ENCODE results near the gene HDAC4. TPM values are rescaled to one million over a fixed set of nuclear protein-coding genes. Genes with fewer than 3 reads are reported as not detected.

Gene HDAC4
- total RNA-seq, 1 experiment from 2014 or later, result 32.0 TPM

- Histone ChIP-seq H3K27me3 (ENCODE audit: insufficient read depth, low read length) (no peaks in the 10 kb centered on the region), H3K4me2 (ENCODE audit: insufficient read depth, insufficient read length, low read length) (no peak overlapping the region), H3K4me1 (ENCODE audit: insufficient read depth, low read length) (no peaks in the 10 kb centered on the region), H3K9me3 (ENCODE audit: control insufficient read depth, low read depth, low read length) (no peaks in the 10 kb centered on the region), H4K20me1 (ENCODE audit: control insufficient read depth, insufficient read depth, insufficient read length) (no peaks in the 10 kb centered on the region), H3K4ac (ENCODE audit: low read depth, low read length) (no peak overlapping the region), H3K79me1 (ENCODE audit: insufficient read depth, low read depth, low read length, poor library complexity, severe bottlenecking) (no peaks in the 10 kb centered on the region), H2BK120ac (ENCODE audit: low read depth, low read length, poor library complexity, severe bottlenecking) (no peak overlapping the region), H2BK5ac (ENCODE audit: insufficient read length, low read length) (no peak overlapping the region), H3K14ac (ENCODE audit: insufficient read depth, low read length) (no peak overlapping the region), H3K18ac (ENCODE audit: insufficient read length, low read depth, low read length) (no peak overlapping the region), H4K8ac (replicated peaks; ENCODE audit: insufficient read length, low read depth, low read length) (no peak overlapping the region), H2BK20ac (ENCODE audit: low read depth, low read length, poor library complexity, severe bottlenecking) (no peak overlapping the region), H2BK15ac (ENCODE audit: low read depth, low read length) (no peak overlapping the region), H4K91ac (ENCODE audit: insufficient read length, low read depth, low read length) (no peak overlapping the region), H3K23ac (ENCODE audit: insufficient read length, low read depth, low read length) (no peak overlapping the region), H3T11ph (ENCODE audit: low read length) (no peak overlapping the region), H3K79me2 (ENCODE audit: insufficient read depth, low read length) (no peaks in the 10 kb centered on the region), H2AK5ac (ENCODE audit: insufficient read length, low read length) (no peak overlapping the region), H3K56ac (ENCODE audit: insufficient read length, low read depth, low read length) (no peak overlapping the region), H2BK12ac (ENCODE audit: insufficient read length, low read depth, low read length) (no peak overlapping the region), H3K9ac (ENCODE audit: extremely low read depth, insufficient read length, low read length) (no peak overlapping the region), H3K27ac (ENCODE audit: insufficient read length, low read depth, low read length) (no peak overlapping the region), H4K5ac (ENCODE audit: insufficient read length, low read depth, low read length) (no peak overlapping the region), H2AFZ (ENCODE audit: low read length) (no peak overlapping the region), H3K23me2 (ENCODE audit: insufficient read length, low read depth, low read length, poor library complexity, severe bottlenecking) (no peaks in the 10 kb centered on the region)
- H3K9me3 Mint-ChIP-seq, result no peaks in the 10 kb centered on the region
- DNase-seq, result no peak
- no peak for TF ChIP-seq CTCF (conservative IDR thresholded peaks at IDR 0.05)
- H3K27me3 Mint-ChIP-seq (ENCODE audit: low read depth), result peaks cover 8% of the 10 kb centered on the region
- H3K36me3 Mint-ChIP-seq (ENCODE audit: insufficient read depth in 1 of 3, low read depth in 3 of 3), result no peaks in the 10 kb centered on the region
- WGBS (ENCODE audit: extremely low coverage, insufficient read length, low lambda C conversion rate), result no CpG with 5 or more reads among the region's 5 CpGs
- H3K4me1 Mint-ChIP-seq, result no peaks in the 10 kb centered on the region; a peak in 1 of 4 replicates
- no peak overlapping the region for H3K4me3 Mint-ChIP-seq
- H3K27ac Mint-ChIP-seq, result no peak overlapping the region
Observed at GRCh38 chr2:239028253-239028619, 372.6 kb downstream of the HDAC4 start.
